NCI-H226 (cell line): ENCODE measurements around the gene RUFY3.

Experiments
- DNase-seq: peaks from one replicate; pipeline ENCODE4 v3.0.0-alpha.2; 2015

The RUFY3 gene

GRCh38 chr4:70844180-70844579 lies 122.4 kb downstream of the RUFY3 start:
- DNase-seq: no peak

- no peak for DNase-seq
Measured at GRCh38 chr4:70849291-70849690, 127.5 kb downstream of the RUFY3 start.

GRCh38 chr4:70855464-70855863 lies 133.7 kb downstream of the RUFY3 start:
- DNase-seq: peak; percentile 32
